HUES6 (cell line): ENCODE results near the gene ITGB5.

ENCODE experiments used
- H3K27ac ChIP-seq: 2 replicates; pipeline ENCODE4 v1.7.0; 2013; ENCODE audit warnings: low read depth, mild to moderate bottlenecking, low read length, inconsistent platforms
- H3K27me3 ChIP-seq: 2 replicates; pipeline ENCODE4 v1.6.1; 2013; ENCODE audit warnings: low read length; ENCODE audit not compliant: control insufficient read depth, insufficient read depth
- H3K36me3 ChIP-seq: 2 replicates; pipeline ENCODE4 v1.6.1; 2013; ENCODE audit warnings: low read length; ENCODE audit not compliant: control insufficient read depth, insufficient read depth
- H3K4me1 ChIP-seq: 2 replicates; pipeline ENCODE4 v1.6.1; 2013; ENCODE audit warnings: low read length; ENCODE audit not compliant: control insufficient read depth, insufficient read depth
- H3K4me3 ChIP-seq: 2 replicates; pipeline ENCODE4 v1.5.1; 2013; ENCODE audit warnings: low read depth, low read length
- H3K9ac ChIP-seq: one replicate; pipeline ENCODE4 v1.6.1; 2013; ENCODE audit warnings: mild to moderate bottlenecking, low read length
- H3K9me3 ChIP-seq: 2 replicates; pipeline ENCODE4 v1.6.1; 2013; ENCODE audit warnings: low read depth, low read length; ENCODE audit not compliant: control insufficient read depth, insufficient read depth

The ITGB5 gene, protein sequence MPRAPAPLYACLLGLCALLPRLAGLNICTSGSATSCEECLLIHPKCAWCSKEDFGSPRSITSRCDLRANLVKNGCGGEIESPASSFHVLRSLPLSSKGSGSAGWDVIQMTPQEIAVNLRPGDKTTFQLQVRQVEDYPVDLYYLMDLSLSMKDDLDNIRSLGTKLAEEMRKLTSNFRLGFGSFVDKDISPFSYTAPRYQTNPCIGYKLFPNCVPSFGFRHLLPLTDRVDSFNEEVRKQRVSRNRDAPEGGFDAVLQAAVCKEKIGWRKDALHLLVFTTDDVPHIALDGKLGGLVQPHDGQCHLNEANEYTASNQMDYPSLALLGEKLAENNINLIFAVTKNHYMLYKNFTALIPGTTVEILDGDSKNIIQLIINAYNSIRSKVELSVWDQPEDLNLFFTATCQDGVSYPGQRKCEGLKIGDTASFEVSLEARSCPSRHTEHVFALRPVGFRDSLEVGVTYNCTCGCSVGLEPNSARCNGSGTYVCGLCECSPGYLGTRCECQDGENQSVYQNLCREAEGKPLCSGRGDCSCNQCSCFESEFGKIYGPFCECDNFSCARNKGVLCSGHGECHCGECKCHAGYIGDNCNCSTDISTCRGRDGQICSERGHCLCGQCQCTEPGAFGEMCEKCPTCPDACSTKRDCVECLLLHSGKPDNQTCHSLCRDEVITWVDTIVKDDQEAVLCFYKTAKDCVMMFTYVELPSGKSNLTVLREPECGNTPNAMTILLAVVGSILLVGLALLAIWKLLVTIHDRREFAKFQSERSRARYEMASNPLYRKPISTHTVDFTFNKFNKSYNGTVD

DNA sequence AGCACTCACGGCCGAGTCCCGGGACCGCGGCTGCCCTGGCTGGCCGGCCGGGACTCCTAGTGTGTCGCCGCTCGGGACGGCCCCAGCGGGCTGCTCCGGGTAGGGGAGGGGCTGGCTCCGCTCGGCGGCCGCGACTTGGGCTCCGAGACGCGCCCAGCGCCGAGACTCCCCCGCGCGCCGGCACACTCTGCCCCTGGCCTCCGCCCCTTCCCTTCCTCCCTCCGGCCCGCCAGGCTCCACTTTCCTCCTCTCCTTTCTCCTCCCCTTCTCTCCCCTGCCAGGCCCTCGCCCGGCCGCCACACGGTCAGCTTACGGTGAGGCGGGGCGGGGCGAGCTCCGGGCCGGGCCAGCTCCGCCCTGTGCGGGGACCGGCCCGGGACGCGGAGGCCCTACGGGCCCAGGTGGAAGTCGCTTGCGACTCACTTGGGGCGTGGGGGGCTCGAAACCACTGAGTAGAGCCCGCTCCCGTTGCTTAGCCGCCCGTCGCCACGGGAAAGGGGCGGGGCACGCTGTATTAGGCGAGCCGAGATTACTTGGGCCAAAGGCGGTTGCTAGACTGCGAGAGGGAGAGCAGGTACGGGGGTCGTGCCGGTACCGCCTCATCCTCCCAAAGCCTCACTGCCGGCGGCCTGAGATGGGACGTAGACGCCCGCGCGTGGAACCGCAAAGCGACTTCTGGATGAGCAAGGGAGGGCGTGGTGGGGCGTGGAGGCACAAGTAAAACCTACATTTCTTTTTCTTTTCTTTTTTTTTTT, at the start of gene ITGB5:
TSS of gene ITGB5 (minus strand) at position 189 of the 755 bp plus-strand sequence. CDS start 365 bp downstream, outside the sequence.
- Histone ChIP-seq H3K27me3 (no peaks in the 10 kb centered on the region), H3K4me1 (peaks cover 53% of the 10 kb centered on the region), H3K4me3 (peak within 1 kb of the TSS; percentile 74), H3K36me3 (peaks cover 5% of the 10 kb centered on the region; the same call in 1 of the 2 replicates), H3K27ac (peak within 1 kb of the TSS; percentile 96), H3K9ac (peak within 1 kb of the TSS; percentile 88), H3K9me3 (no peaks in the 10 kb centered on the region)

DNA sequence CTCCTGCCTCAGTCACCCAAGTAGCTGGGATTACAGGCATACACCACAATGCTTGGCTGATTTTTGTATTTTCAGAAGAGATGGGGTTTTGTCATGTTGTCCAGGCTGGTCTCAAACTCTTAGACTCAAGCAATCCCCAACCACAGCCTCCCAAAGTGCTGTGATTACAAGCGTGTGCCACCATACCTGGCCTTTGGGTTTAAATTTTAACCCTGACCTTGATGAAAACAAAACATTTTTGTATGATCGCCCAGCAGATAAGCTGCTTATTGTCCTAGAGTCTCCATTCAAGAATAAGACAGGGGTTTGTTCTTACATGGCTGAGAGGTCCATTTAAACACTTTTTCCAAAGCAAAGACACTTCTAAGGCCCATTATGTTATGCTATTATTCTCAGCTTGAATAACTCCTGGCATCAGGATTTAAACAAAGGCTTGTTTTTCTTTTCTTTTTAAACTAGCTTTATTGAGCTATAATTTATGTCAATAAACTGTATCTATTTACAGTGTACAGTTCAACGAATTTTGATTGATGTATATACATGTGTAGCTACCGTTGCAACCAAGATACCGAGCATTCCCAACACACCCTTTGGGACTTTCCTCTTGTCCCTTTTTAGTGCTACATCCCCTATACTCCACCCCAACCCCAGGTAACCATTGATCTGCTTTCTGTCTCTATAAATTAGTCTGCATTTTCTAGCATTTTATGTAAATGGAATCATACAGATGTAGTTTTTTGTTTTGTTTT, 48.8 kb upstream of the ITGB5 start:
- Histone ChIP-seq H3K36me3 (no peaks in the 10 kb centered on the region), H3K4me1 (no peaks in the 10 kb centered on the region), H3K4me3 (no peak overlapping the region), H3K27me3 (no peaks in the 10 kb centered on the region), H3K27ac (no peak overlapping the region), H3K9me3 (no peaks in the 10 kb centered on the region), H3K9ac (no peak overlapping the region)

DNA sequence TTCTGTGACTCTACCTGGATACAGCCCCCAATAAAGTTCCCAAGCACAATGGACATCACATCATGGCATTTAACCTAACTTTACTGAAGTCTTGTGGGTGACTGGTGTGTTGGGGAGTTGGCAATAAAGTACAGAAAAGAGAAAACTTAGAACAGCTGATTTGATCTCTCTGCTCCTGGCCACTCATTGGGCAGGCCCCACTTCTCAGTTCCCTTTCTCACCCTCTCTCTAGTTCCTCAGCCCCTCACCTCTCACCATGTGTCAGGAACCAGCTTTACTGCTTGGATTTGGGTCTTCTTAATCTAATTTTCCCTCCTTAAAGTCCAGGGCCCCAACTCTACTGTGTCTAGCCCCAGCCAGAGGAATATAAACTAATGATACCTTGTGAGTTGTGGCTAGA, 48.1 kb upstream of the ITGB5 start:
- no peak overlapping the region for H3K9ac ChIP-seq
- H3K4me3 ChIP-seq: no peak overlapping the region
- no peaks in the 10 kb centered on the region for H3K27me3 ChIP-seq
- H3K36me3 ChIP-seq: no peaks in the 10 kb centered on the region
- H3K27ac ChIP-seq: no peak overlapping the region
- H3K9me3 ChIP-seq: no peaks in the 10 kb centered on the region
- H3K4me1 ChIP-seq: no peaks in the 10 kb centered on the region

DNA sequence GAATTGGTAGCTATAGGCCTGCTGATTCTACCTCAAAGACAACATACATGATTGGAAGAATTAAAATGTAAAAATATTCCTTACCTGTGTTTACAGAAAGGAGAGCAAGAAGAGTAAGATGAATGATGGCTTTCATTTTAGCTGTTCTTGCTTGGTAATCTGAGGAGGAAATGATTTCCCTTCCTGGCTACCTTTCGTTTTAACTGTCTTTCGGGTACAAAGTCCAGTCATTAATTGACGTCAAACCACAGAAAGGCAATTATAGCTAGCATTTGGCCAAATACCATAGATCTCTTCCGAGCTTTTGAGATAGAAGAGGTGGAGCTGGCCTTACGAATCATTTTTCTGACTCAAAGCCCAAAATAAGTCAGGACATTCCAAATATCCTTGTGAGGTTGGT, 47.4 kb upstream of the ITGB5 start, which contains the start of gene MUC13:
TSS of gene MUC13 (minus strand) at position 175 of the 400 bp plus-strand sequence. CDS start at position 136, 39 bp downstream.
- no peaks in the 10 kb centered on the region for H3K4me1 ChIP-seq
- H3K9me3 ChIP-seq: no peaks in the 10 kb centered on the region
- H3K36me3 ChIP-seq: no peaks in the 10 kb centered on the region
- H3K27me3 ChIP-seq: no peaks in the 10 kb centered on the region
- H3K9ac ChIP-seq: no peak within 1 kb of the TSS
- no peak within 1 kb of the TSS for H3K4me3 ChIP-seq
- H3K27ac ChIP-seq: no peak within 1 kb of the TSS

DNA sequence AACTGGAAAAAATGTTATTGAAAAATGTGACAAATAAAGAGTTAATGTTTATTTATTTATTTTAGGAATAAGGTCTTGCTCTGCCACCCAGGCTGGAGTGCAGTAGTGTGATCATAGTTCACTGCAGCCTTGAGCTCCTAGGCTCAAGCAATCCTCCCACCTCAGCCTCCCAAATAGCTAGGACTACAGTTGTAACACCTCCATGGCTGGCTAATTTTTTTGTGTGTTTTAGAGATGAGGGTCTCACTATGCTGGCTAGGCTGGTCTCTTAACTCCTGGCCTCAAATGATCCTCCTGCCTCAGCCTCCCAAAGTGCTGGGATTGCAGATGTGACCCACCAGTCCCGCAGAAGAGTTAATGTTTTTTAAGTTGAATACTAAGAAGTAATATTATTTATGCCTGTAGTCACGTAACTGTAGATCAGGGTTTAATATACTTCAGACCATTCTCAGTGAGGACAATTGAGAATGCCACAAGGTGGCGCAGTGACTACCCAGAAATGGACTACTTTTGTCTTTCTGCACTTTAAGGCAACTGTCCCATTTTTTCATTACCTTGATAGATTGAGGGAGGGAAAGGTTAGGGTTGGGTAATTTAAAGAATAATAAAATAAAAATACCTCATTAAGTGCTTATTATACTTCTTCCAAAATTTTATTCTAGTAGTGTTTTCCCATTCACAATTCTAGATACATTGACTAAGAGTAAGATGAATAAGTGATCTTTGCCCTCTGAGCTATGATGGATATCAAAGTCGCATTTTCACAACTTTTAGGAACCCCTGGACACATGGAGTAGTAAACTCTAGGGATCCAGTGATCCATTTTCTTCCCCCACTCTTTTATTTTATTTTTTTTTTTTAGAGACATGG, 41.4 kb upstream of the ITGB5 start:
- Histone ChIP-seq H3K27ac (no peak overlapping the region), H3K4me3 (no peak overlapping the region), H3K4me1 (no peaks in the 10 kb centered on the region)

DNA sequence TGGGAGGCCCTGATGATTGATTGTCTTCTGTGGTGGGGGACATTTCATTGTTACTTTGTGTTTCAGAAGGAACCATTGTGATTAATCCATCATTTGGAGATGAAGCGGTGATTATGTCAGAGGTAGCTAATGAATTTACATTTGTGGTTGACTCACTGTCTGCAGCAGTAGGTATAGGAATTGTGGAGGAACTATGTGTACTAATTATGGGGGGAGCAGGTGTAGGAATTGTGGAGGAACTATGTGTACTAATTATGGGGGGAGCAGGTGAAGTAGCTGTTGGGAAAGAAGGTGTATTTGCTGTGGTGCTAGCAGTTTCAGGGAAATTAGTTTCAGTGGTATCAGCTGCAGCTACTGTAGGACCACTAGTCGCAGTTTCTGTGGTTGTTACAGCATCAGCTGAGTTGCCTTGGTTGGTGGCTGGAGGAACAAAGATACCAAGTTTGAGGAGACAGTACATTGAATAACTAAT, 40.4 kb upstream of the ITGB5 start:
- Histone ChIP-seq H3K9me3 (no peaks in the 10 kb centered on the region), H3K36me3 (no peaks in the 10 kb centered on the region), H3K9ac (no peak overlapping the region), H3K4me3 (no peak overlapping the region), H3K27me3 (no peaks in the 10 kb centered on the region), H3K27ac (no peak overlapping the region), H3K4me1 (no peaks in the 10 kb centered on the region)

More for the DNA sequence above, 41.4 kb upstream of the ITGB5 start:
- Histone ChIP-seq H3K27me3 (no peaks in the 10 kb centered on the region), H3K36me3 (no peaks in the 10 kb centered on the region), H3K9me3 (no peaks in the 10 kb centered on the region), H3K9ac (no peak overlapping the region)

DNA sequence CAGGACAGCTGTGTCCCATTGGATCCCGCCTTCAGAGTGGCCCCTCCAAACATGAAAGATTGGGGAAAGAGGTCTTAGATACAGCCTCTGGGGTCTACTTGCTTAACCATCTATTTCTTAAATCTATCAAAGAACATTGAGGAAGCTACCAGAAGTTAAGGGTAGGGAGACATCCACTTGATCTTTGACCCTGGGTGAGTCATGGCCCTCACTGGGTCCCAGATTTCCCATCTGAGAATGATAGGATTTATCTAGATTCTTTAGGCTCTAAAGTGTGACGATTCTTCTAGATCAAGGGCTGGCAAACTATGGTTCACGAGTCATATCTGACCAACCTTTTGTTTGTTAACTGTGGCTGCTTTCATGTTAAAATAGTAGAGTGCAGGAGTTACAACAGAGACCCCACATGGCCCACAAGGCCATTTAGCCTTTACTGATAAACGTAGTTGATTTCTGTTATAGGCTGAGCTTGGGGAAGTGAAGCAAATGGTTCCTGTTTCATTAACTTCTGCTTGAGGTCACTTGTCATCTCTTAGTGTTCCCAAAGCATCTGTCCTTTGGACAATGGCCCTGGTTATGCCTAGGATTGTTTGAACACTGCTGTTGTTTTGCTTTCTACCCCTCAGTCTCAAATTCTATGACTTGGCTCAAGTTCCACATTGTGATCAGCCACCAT, 39.4 kb upstream of the ITGB5 start:
- Histone ChIP-seq H3K9ac (no peak overlapping the region), H3K36me3 (no peaks in the 10 kb centered on the region), H3K4me3 (no peak overlapping the region), H3K4me1 (no peaks in the 10 kb centered on the region), H3K27me3 (no peaks in the 10 kb centered on the region), H3K9me3 (no peaks in the 10 kb centered on the region), H3K27ac (no peak overlapping the region)

DNA sequence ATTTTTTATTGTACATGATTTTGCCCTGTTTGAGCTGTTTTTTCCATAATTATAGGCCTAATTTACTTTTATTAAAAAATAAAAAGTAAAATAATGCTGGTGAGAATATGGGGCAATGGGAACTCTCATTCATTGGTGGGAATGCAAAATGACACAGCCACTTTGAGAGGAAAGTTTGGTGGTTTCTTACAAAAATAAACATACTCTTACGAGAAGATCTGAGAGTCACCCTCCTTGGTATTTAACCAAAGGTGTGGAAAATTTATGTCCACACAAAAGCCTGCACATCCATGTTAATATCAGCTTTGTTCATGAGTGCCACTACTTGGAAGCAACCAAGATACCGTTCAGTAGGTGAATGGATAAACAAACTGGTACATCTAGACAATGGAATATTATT, 37.6 kb upstream of the ITGB5 start:
- Histone ChIP-seq H3K27ac (no peak overlapping the region), H3K36me3 (no peaks in the 10 kb centered on the region), H3K27me3 (no peaks in the 10 kb centered on the region), H3K4me1 (peaks cover 1% of the 10 kb centered on the region; the same call in 1 of the 2 replicates), H3K9ac (no peak overlapping the region), H3K9me3 (no peaks in the 10 kb centered on the region), H3K4me3 (no peak overlapping the region)

DNA sequence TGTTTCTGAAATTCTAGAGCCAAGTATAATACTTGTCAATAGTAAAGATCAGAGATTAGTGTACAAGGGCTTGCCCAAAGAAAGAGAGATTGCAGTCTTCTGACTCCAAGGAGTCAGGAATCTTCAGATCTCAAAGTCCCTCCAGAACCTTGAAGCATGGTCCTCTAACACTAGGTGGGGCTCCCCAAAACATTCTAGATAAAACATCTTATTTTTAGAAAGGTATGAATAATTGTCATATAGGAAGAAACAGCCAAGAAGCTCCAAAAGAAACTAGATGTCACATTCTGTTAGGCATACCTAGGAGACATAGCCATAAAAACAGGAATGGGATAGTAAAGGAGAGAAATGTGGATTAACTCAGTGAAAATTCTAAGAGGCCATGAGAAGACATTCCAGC, 36.7 kb upstream of the ITGB5 start:
- H3K36me3 ChIP-seq: no peaks in the 10 kb centered on the region
- no peaks in the 10 kb centered on the region for H3K27me3 ChIP-seq
- no peaks in the 10 kb centered on the region for H3K9me3 ChIP-seq
- no peak overlapping the region for H3K27ac ChIP-seq
- H3K4me1 ChIP-seq: peaks cover 6% of the 10 kb centered on the region; the same call in 1 of the 2 replicates
- H3K4me3 ChIP-seq: no peak overlapping the region
- H3K9ac ChIP-seq: no peak overlapping the region
